K562 (cell line): ENCODE measurements around the gene PALMD. TPM values are rescaled to one million over a fixed set of nuclear protein-coding genes. Genes with fewer than 3 reads are reported as not detected.

Experiments used
- CBFA2T2 ChIP-seq: fragments of 450-650 bp; conservative IDR thresholded peaks from 2 replicates; pipeline ENCODE4 v1.6.1; 2017; ENCODE audit warnings: mild to moderate bottlenecking
- MCM5 ChIP-seq: fragments of 450-650 bp; IDR thresholded peaks from 2 replicates; pipeline ENCODE4 v1.6.1; 2016; ENCODE audit warnings: low read depth
- MCM7 ChIP-seq, 2 experiments: fragments of 450-650 bp; IDR thresholded peaks; 2 replicates each; pipeline ENCODE4 v1.6.1; 2016 to 2018
- NBN ChIP-seq: fragments of 450-650 bp; IDR thresholded peaks from 2 replicates; pipeline ENCODE4 v1.6.1; 2016; ENCODE audit warnings: low read depth, mild to moderate bottlenecking
- POLR2G ChIP-seq: fragments of 200-400 bp; formaldehyde crosslinking; IDR thresholded peaks from 2 replicates; pipeline ENCODE4 v1.6.1; 2017; ENCODE audit warnings: low read depth, mild to moderate bottlenecking, antibody characterized with exemption, low read length, moderate library complexity
- RBM22 ChIP-seq: fragments of 200-400 bp; formaldehyde crosslinking; IDR thresholded peaks from 2 replicates; pipeline ENCODE4 v1.6.1; 2018; ENCODE audit warnings: low read length, low read depth; ENCODE audit not compliant: poor library complexity, severe bottlenecking
- SRSF1 ChIP-seq: fragments of 200-400 bp; formaldehyde crosslinking; IDR thresholded peaks from 2 replicates; pipeline ENCODE4 v1.6.1; 2017; ENCODE audit warnings: mild to moderate bottlenecking, low read depth, low read length, moderate library complexity
- TSC22D4 ChIP-seq: fragments of 450-650 bp; IDR thresholded peaks from 2 replicates; pipeline ENCODE4 v1.6.1; 2016; ENCODE audit warnings: missing genetic modification characterization, missing biosample characterization, control low read depth
- ZFP30 ChIP-seq: fragments of 250-450 bp; sonication (Bioruptor Pico); IDR thresholded peaks from 2 replicates; pipeline ENCODE4 v1.8.0; 2022; ENCODE audit warnings: moderate library complexity, mild to moderate bottlenecking, inconsistent platforms, borderline replicate concordance
- polyA plus RNA-seq, 8 experiments: library from polyadenylated mRNA; depleted of rRNA in 4 of 8; stranded (reverse) in 5 of 8; unstranded in 3 of 8; fragments of >200 nt; fragmentation: Nextera tagmentation in 2 of 8; fragmentation: Illumina TruSeq in 1 of 8; extraction: Ambion mirVana in 2 of 8; extraction: Trizol in 1 of 8; gene quantifications; 2 replicates each; pipeline versions ENCODE4 v1.2.1 to v1.2.3, GENCODE V29; 2011 to 2014; ENCODE audit warnings: inconsistent platforms in 1 of 8, missing spikeins in 1 of 8
- total RNA-seq, 7 experiments: library from RNA; depleted of rRNA in 6 of 7; stranded (reverse); fragments of >200 nt in 6 of 7; fragmentation: Illumina TruSeq in 2 of 7; extraction: Trizol in 2 of 7; gene quantifications; 2 replicates each; pipeline versions ENCODE4 v1.2.1 to v1.2.3, GENCODE V29; 2011 to 2021; ENCODE audit warnings: low replicate concordance in 1 of 7
- TF ChIP-seq, protein P1 (sequence below): fragments of 250-450 bp; sonication (Bioruptor Pico); IDR thresholded peaks from 2 replicates; pipeline ENCODE4 v1.5.0; 2020; ENCODE audit warnings: mild to moderate bottlenecking, borderline replicate concordance
- TF ChIP-seq, protein P2 (sequence below): conservative IDR thresholded peaks from 2 replicates; pipeline ENCODE4 v1.6.1; 2011; ENCODE audit warnings: low read depth, mild to moderate bottlenecking, low read length; ENCODE audit not compliant: control insufficient read depth
- TF ChIP-seq, protein P3 (sequence below): fragments of 450-650 bp; IDR thresholded peaks from 2 replicates; pipeline ENCODE4 v1.6.1; 2016
- TF ChIP-seq, protein P4 (sequence below): fragments of 450-650 bp; IDR thresholded peaks from 2 replicates; pipeline ENCODE4 v1.6.1; 2016; ENCODE audit warnings: low read depth
- TF ChIP-seq, protein P5 (sequence below): fragments of 450-650 bp; IDR thresholded peaks from 2 replicates; pipeline ENCODE4 v1.6.1; 2016; ENCODE audit warnings: mild to moderate bottlenecking

The PALMD gene
- total and polyA plus RNA-seq, 9 of the 15 experiments (the other 6 are each of a cell fraction or from before 2014, with no cell fraction given), result 2.7 to 13.5 (median 5.4) TPM

DNA sequence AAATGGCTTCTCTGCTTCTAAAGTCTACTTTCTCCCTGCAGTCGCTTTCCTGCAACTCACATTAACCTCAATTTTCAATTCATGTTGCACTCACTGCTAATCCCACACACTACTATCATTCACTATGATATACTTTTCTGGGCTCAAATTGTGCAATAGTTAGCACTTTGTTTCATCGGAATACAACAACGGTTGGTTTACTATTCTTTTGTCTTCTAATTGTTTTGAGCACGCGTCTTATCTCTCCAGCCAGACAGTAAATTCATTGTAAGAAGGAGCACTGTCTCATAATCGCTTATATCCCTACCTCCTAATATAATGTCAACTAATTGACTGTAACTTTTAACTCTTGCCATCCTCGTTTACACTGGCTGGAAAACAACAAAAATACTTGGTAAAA, 3.9 kb upstream of the PALMD start (continued):
- TF ChIP-seq, protein P1, sequence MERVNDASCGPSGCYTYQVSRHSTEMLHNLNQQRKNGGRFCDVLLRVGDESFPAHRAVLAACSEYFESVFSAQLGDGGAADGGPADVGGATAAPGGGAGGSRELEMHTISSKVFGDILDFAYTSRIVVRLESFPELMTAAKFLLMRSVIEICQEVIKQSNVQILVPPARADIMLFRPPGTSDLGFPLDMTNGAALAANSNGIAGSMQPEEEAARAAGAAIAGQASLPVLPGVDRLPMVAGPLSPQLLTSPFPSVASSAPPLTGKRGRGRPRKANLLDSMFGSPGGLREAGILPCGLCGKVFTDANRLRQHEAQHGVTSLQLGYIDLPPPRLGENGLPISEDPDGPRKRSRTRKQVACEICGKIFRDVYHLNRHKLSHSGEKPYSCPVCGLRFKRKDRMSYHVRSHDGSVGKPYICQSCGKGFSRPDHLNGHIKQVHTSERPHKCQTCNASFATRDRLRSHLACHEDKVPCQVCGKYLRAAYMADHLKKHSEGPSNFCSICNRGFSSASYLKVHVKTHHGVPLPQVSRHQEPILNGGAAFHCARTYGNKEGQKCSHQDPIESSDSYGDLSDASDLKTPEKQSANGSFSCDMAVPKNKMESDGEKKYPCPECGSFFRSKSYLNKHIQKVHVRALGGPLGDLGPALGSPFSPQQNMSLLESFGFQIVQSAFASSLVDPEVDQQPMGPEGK (CRISPR knock-in tag), result no peak
- TF ChIP-seq, protein P2, sequence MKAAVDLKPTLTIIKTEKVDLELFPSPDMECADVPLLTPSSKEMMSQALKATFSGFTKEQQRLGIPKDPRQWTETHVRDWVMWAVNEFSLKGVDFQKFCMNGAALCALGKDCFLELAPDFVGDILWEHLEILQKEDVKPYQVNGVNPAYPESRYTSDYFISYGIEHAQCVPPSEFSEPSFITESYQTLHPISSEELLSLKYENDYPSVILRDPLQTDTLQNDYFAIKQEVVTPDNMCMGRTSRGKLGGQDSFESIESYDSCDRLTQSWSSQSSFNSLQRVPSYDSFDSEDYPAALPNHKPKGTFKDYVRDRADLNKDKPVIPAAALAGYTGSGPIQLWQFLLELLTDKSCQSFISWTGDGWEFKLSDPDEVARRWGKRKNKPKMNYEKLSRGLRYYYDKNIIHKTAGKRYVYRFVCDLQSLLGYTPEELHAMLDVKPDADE, result no peak
- no peak for TF ChIP-seq NBN
- TF ChIP-seq RBM22, result no peak
- no peak for TF ChIP-seq MCM7 (IDR thresholded peaks at IDR 0.05)
- TF ChIP-seq, protein P3, sequence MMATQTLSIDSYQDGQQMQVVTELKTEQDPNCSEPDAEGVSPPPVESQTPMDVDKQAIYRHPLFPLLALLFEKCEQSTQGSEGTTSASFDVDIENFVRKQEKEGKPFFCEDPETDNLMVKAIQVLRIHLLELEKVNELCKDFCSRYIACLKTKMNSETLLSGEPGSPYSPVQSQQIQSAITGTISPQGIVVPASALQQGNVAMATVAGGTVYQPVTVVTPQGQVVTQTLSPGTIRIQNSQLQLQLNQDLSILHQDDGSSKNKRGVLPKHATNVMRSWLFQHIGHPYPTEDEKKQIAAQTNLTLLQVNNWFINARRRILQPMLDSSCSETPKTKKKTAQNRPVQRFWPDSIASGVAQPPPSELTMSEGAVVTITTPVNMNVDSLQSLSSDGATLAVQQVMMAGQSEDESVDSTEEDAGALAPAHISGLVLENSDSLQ, result no peak
- no peak for TF ChIP-seq ZFP30 (CRISPR knock-in tag)
- TF ChIP-seq POLR2G, result no peak
- TF ChIP-seq, protein P4, sequence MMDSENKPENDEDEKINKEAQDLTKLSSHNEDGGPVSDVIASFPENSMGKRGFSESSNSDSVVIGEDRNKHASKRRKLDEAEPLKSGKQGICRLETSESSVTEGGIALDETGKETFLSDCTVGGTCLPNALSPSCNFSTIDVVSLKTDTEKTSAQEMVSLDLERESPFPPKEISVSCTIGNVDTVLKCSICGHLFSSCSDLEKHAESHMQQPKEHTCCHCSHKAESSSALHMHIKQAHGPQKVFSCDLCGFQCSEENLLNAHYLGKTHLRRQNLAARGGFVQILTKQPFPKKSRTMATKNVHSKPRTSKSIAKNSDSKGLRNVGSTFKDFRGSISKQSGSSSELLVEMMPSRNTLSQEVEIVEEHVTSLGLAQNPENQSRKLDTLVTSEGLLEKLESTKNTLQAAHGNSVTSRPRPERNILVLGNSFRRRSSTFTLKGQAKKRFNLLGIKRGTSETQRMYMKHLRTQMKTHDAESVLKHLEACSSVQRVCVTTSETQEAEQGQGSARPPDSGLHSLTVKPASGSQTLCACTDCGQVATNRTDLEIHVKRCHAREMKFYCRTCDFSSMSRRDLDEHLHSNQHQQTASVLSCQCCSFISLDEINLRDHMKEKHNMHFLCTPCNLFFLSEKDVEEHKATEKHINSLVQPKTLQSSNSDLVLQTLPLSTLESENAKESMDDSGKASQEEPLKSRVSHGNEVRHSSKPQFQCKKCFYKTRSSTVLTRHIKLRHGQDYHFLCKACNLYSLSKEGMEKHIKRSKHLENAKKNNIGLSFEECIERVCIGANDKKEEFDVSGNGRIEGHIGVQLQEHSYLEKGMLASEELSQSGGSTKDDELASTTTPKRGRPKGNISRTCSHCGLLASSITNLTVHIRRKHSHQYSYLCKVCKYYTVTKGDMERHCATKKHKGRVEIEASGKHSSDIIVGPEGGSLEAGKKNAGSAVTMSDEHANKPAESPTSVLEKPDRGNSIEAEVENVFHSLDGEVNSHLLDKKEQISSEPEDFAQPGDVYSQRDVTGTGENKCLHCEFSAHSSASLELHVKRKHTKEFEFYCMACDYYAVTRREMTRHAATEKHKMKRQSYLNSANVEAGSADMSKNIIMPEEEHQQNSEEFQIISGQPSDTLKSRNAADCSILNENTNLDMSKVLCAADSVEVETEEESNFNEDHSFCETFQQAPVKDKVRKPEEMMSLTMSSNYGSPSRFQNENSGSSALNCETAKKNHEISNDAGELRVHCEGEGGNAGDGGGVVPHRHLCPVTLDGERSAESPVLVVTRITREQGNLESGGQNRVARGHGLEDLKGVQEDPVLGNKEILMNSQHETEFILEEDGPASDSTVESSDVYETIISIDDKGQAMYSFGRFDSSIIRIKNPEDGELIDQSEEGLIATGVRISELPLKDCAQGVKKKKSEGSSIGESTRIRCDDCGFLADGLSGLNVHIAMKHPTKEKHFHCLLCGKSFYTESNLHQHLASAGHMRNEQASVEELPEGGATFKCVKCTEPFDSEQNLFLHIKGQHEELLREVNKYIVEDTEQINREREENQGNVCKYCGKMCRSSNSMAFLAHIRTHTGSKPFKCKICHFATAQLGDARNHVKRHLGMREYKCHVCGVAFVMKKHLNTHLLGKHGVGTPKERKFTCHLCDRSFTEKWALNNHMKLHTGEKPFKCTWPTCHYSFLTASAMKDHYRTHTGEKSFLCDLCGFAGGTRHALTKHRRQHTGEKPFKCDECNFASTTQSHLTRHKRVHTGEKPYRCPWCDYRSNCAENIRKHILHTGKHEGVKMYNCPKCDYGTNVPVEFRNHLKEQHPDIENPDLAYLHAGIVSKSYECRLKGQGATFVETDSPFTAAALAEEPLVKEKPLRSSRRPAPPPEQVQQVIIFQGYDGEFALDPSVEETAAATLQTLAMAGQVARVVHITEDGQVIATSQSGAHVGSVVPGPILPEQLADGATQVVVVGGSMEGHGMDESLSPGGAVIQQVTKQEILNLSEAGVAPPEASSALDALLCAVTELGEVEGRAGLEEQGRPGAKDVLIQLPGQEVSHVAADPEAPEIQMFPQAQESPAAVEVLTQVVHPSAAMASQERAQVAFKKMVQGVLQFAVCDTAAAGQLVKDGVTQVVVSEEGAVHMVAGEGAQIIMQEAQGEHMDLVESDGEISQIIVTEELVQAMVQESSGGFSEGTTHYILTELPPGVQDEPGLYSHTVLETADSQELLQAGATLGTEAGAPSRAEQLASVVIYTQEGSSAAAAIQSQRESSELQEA, result no peak
- no peak for TF ChIP-seq TSC22D4 (tag)
- peak; percentile 58 for TF ChIP-seq CBFA2T2
- TF ChIP-seq, protein P5, sequence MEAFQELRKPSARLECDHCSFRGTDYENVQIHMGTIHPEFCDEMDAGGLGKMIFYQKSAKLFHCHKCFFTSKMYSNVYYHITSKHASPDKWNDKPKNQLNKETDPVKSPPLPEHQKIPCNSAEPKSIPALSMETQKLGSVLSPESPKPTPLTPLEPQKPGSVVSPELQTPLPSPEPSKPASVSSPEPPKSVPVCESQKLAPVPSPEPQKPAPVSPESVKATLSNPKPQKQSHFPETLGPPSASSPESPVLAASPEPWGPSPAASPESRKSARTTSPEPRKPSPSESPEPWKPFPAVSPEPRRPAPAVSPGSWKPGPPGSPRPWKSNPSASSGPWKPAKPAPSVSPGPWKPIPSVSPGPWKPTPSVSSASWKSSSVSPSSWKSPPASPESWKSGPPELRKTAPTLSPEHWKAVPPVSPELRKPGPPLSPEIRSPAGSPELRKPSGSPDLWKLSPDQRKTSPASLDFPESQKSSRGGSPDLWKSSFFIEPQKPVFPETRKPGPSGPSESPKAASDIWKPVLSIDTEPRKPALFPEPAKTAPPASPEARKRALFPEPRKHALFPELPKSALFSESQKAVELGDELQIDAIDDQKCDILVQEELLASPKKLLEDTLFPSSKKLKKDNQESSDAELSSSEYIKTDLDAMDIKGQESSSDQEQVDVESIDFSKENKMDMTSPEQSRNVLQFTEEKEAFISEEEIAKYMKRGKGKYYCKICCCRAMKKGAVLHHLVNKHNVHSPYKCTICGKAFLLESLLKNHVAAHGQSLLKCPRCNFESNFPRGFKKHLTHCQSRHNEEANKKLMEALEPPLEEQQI, result peak; percentile 89
- no peak for TF ChIP-seq SRSF1
- no peak for TF ChIP-seq MCM5
